Lower leg skin (tissue), 4 donors: ENCODE results near the gene EP400. TPM values are rescaled to one million over a fixed set of nuclear protein-coding genes. Genes with fewer than 3 reads are reported as not detected.

Experiments used
- DNase-seq, 2 donors: peaks; one replicate each; pipeline ENCODE4 v3.0.0-alpha.2; 2019; ENCODE audit warnings: low spot score in 2 of 2
- H3K4me3 ChIP-seq: fragments of 200-600 bp; sonication (generic); 2 replicates; pipeline ENCODE4 v1.5.1; 2017; ENCODE audit warnings: mild to moderate bottlenecking, low read depth; ENCODE audit not compliant: poor library complexity, severe bottlenecking
- POLR2A ChIP-seq, 2 donors: fragments of 450-650 bp; IDR thresholded peaks; one replicate each; pipeline ENCODE4 v1.6.1; 2016 to 2017; ENCODE audit warnings: antibody characterized with exemption in 2 of 2, mild to moderate bottlenecking in 1 of 2, moderate library complexity in 1 of 2
- WGBS, 2 donors: methylation state at CpG; one replicate each; pipeline ENCODE4 v1.1.5; 2018; 5-methylcytosine and 5-hydroxymethylcytosine counted together
- intact Hi-C: fragments of 100-400 bp; cut with DNase I; formaldehyde crosslinking; loops from one replicate; pipeline ENCODE4 v1.15.0; 2023; ENCODE audit warnings: low total_unique reads
- total RNA-seq, 4 donors: library from RNA; depleted of rRNA; stranded (reverse); fragments of >200 nt; gene quantifications; one replicate each; pipeline ENCODE4 v1.1.0, GENCODE V29; 2016
- TF ChIP-seq, protein P1 (sequence below), 3 donors: fragments of 450-650 bp; IDR thresholded peaks; one replicate each; pipeline ENCODE4 v1.5.1; 2016; ENCODE audit warnings: antibody characterized with exemption in 3 of 3, mild to moderate bottlenecking in 3 of 3, moderate library complexity in 2 of 3

The EP400 gene
- total RNA-seq, 4 donors from 2014 or later = 22.0 to 45.8 (median 24.6) TPM

- intact Hi-C loops = no loop called here
- no peak for DNase-seq
- TF ChIP-seq POLR2A (IDR thresholded peaks at IDR 0.05) = no peak
- TF ChIP-seq, protein P1, sequence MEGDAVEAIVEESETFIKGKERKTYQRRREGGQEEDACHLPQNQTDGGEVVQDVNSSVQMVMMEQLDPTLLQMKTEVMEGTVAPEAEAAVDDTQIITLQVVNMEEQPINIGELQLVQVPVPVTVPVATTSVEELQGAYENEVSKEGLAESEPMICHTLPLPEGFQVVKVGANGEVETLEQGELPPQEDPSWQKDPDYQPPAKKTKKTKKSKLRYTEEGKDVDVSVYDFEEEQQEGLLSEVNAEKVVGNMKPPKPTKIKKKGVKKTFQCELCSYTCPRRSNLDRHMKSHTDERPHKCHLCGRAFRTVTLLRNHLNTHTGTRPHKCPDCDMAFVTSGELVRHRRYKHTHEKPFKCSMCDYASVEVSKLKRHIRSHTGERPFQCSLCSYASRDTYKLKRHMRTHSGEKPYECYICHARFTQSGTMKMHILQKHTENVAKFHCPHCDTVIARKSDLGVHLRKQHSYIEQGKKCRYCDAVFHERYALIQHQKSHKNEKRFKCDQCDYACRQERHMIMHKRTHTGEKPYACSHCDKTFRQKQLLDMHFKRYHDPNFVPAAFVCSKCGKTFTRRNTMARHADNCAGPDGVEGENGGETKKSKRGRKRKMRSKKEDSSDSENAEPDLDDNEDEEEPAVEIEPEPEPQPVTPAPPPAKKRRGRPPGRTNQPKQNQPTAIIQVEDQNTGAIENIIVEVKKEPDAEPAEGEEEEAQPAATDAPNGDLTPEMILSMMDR (IDR thresholded peaks at IDR 0.05) = no peak
- no peak overlapping the region for H3K4me3 ChIP-seq
- WGBS, 2 donors = 87 to 92% methylated on average over 20 of the region's 20 CpGs
Observed at GRCh38 chr12:132040906-132041606, 91.3 kb downstream of the EP400 start.

GRCh38 chr12:132043216-132043615 is 93.5 kb downstream of the EP400 start:
- DNase-seq = no peak
- intact Hi-C loops = no loop called here
- TF ChIP-seq, protein P1 (IDR thresholded peaks at IDR 0.05) = no peak
- no peak for TF ChIP-seq POLR2A (IDR thresholded peaks at IDR 0.05)
- no peak overlapping the region for H3K4me3 ChIP-seq
- WGBS, 2 donors = 82 to 85% methylated on average over 3 of the region's 3 CpGs

GRCh38 chr12:132043770-132044467 is 94.2 kb downstream of the EP400 start:
- H3K4me3 ChIP-seq = no peak overlapping the region
- intact Hi-C loops = no loop called here
- TF ChIP-seq, protein P1 (IDR thresholded peaks at IDR 0.05) = no peak
- TF ChIP-seq POLR2A (IDR thresholded peaks at IDR 0.05) = no peak
- no peak for DNase-seq
- 89 to 92% methylated on average over 17 of the region's 17 CpGs for WGBS, 2 donors

DNA sequence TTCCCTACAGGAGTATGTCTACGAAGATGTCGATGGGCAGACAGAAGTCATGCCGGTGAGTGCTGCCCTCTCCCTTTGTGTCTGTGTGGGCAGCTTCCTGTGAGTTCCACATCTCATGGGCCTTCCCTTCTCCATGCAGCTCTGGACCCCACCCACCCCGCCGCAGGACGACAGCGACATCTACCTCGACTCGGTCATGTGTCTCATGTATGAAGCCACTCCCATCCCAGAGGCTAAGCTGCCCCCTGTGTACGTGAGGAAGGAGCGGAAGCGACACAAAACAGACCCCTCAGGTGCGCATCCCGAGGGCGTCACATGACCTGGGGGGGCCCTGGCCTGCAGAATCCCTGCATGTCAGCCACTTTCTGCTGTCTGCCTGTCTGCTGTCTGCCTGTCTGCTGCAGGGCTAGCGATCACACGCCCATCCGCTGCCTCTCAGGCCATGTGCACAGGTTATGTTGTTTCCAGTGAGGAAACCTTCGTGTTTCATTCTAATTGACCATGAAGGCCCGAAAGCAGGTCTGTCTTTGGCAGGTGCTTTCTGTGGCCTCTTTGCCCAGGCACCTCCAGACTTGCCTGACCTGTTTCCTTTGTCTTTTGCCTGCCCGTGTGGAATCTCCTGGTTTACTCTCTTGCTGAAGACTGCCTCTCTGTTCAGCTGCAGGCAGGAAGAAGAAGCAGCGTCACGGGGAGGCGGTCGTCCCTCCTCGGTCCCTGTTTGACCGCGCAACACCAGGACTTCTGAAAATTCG is 95.1 kb downstream of the EP400 start:
- intact Hi-C loops = no loop called here
- 91 to 95% methylated on average over 29 of the region's 29 CpGs for WGBS, 2 donors
- DNase-seq = no peak
- no peak overlapping the region for H3K4me3 ChIP-seq
- TF ChIP-seq, protein P1 (IDR thresholded peaks at IDR 0.05) = no peak
- no peak for TF ChIP-seq POLR2A (IDR thresholded peaks at IDR 0.05)

GRCh38 chr12:132045751-132046150 is 96.0 kb downstream of the EP400 start:
- 92 to 95% methylated on average over 16 of the region's 16 CpGs for WGBS, 2 donors
- no peak for TF ChIP-seq POLR2A (IDR thresholded peaks at IDR 0.05)
- TF ChIP-seq, protein P1 (IDR thresholded peaks at IDR 0.05) = no peak
- H3K4me3 ChIP-seq = no peak overlapping the region
- no peak for DNase-seq
- intact Hi-C loops = no loop called here
